HCT116 (cell line): ENCODE results near the gene CBLC. TPM values are rescaled to one million over a fixed set of nuclear protein-coding genes. Genes with fewer than 3 reads are reported as not detected.

Experiments used
- ATAC-seq: fragments of 200-7000 bp; cut with Tn5 transposase; 2 replicates; pipeline ENCODE4 v1.9.1; 2020; ENCODE audit warnings: mild to moderate bottlenecking, moderate library complexity
- BruUV-seq: library from RNA; stranded (reverse); fragments of 400-500 nt; replicated peaks from 2 replicates; lab custom pipeline; 2021; lab: Mats Ljungman, UMichigan
- CTCF ChIA-PET: fragments of 300-600 bp; sonication (Branson Sonifier 250); formaldehyde crosslinking; loops from one replicate; lab custom pipeline; 2021; ENCODE audit warnings: antibody characterized with exemption; lab: Charles Lee
- POLR2A ChIA-PET: fragments of 300-600, 350-600 bp; sonication (Branson Sonifier 250); formaldehyde crosslinking; loops from one replicate; lab custom pipeline; 2021; ENCODE audit warnings: antibody characterized with exemption; lab: Charles Lee
- RAD21 ChIA-PET, 2 experiments: fragments of 300-600 bp; sonication (Branson Sonifier 250); formaldehyde crosslinking; loops; one replicate each; lab custom pipeline; 2023; ENCODE audit warnings: low total read pairs in 2 of 2; ENCODE audit not compliant: uncharacterized antibody in 2 of 2, unreplicated experiment in 2 of 2, low non-redundant PET in 1 of 2; lab: Charles Lee
- DNase-seq: peaks from one replicate; pipeline ENCODE4 v3.0.0-alpha.2; 2010; ENCODE audit warnings: low read depth, low spot score
- H2AFZ ChIP-seq: fragments of 200-600 bp; shearing (Covaris generic), sonication (generic); 2 replicates; pipeline ENCODE4 v1.6.1; 2017; ENCODE audit warnings: low read depth, mixed run types, mixed read lengths, antibody characterized with exemption, low read length; ENCODE audit not compliant: poor library complexity, severe bottlenecking
- H3K27ac ChIP-seq: 2 replicates; pipeline ENCODE4 v1.5.1; 2012; ENCODE audit warnings: low read depth, low read length
- H3K27me3 ChIP-seq: fragments of 200-600 bp; sonication (generic); 2 replicates; pipeline ENCODE4 v1.6.1; 2016; ENCODE audit warnings: mixed run types, low read length, mixed read lengths; ENCODE audit not compliant: insufficient read depth
- H3K36me3 ChIP-seq, 2 experiments: fragments of 200-500 bp in 1 of 2; fragments of 200-600 bp in 1 of 2; sonication (Bioruptor generic) in 1 of 2; sonication (generic) in 1 of 2; 2 replicates each; pipeline versions ENCODE4 v1.5.1 to v1.6.1; 2014 to 2016; ENCODE audit warnings: low read length in 2 of 2, inconsistent platforms in 1 of 2, mixed read lengths in 1 of 2, mixed run types in 1 of 2; ENCODE audit not compliant: insufficient read depth in 2 of 2, control insufficient read depth in 1 of 2
- H3K4me1 ChIP-seq, 2 experiments: fragments of 200-600 bp in 1 of 2; sonication (generic) in 1 of 2; 2 replicates each; pipeline versions ENCODE4 v1.5.1 to v1.6.1; 2012 to 2017; ENCODE audit warnings: low read length in 2 of 2, inconsistent platforms in 1 of 2, mild to moderate bottlenecking in 1 of 2, mixed read lengths in 1 of 2, mixed run types in 1 of 2, moderate library complexity in 1 of 2; ENCODE audit not compliant: insufficient read depth in 2 of 2, control insufficient read depth in 1 of 2
- H3K4me2 ChIP-seq: fragments of 200-600 bp; sonication (generic); 2 replicates; pipeline ENCODE4 v1.6.1; 2017; ENCODE audit warnings: mixed run types, low read length, mixed read lengths
- H3K4me3 ChIP-seq, 2 experiments: fragments of 200-600 bp in 1 of 2; sonication (generic) in 1 of 2; replicated peaks in 1 of 2; 2 replicates each; pipeline ENCODE4 v1.5.1; 2011 to 2016; ENCODE audit warnings: low read length in 2 of 2, control low read depth in 1 of 2, low read depth in 1 of 2, mild to moderate bottlenecking in 1 of 2, mixed read lengths in 1 of 2, mixed run types in 1 of 2
- H3K79me2 ChIP-seq: fragments of 200-600 bp; sonication (generic); 2 replicates; pipeline ENCODE4 v1.6.1; 2017; ENCODE audit warnings: mild to moderate bottlenecking, mixed run types, low read length, moderate library complexity, mixed read lengths; ENCODE audit not compliant: insufficient read depth
- H3K9ac ChIP-seq: fragments of 200-600 bp; sonication (generic); 2 replicates; pipeline ENCODE4 v1.6.1; 2016; ENCODE audit warnings: low read length, mixed read lengths
- H3K9me2 ChIP-seq: fragments of 200-600 bp; sonication (generic), shearing (Covaris generic); 2 replicates; pipeline ENCODE4 v1.6.1; 2017; ENCODE audit warnings: mixed run types, mild to moderate bottlenecking, moderate library complexity; ENCODE audit not compliant: insufficient read depth
- H3K9me3 ChIP-seq, 2 experiments: fragments of 200-500 bp in 1 of 2; fragments of 200-600 bp in 1 of 2; sonication (Bioruptor generic) in 1 of 2; sonication (generic) in 1 of 2; 2 replicates each; pipeline ENCODE4 v1.6.1; 2014 to 2017; ENCODE audit warnings: low read length in 2 of 2, mixed read lengths in 2 of 2, inconsistent platforms in 1 of 2, low read depth in 1 of 2, mild to moderate bottlenecking in 1 of 2, mixed run types in 1 of 2, moderate library complexity in 1 of 2; ENCODE audit not compliant: control insufficient read depth in 1 of 2, insufficient read depth in 1 of 2
- H4K20me1 ChIP-seq: fragments of 200-600 bp; sonication (generic), shearing (Covaris generic); 2 replicates; pipeline ENCODE4 v1.6.1; 2017; ENCODE audit warnings: mixed run types, mild to moderate bottlenecking, moderate library complexity; ENCODE audit not compliant: insufficient read depth
- CBX3 ChIP-seq: IDR thresholded peaks from 2 replicates; pipeline ENCODE4 v1.6.1; 2012; ENCODE audit warnings: low read depth
- EGR1 ChIP-seq: IDR thresholded peaks from 2 replicates; pipeline ENCODE4 v1.6.1; 2012; ENCODE audit warnings: low read depth
- ELF1 ChIP-seq: IDR thresholded peaks from 2 replicates; pipeline ENCODE4 v1.6.1; 2012; ENCODE audit warnings: low read depth, borderline replicate concordance
- EZH2 ChIP-seq: fragments of 200-600 bp; sonication (generic); IDR thresholded peaks from 2 replicates; pipeline ENCODE4 v1.6.1; 2017; ENCODE audit warnings: antibody characterized with exemption, mixed run types
- FOSL1 ChIP-seq: IDR thresholded peaks from 2 replicates; pipeline ENCODE4 v1.6.1; 2012; ENCODE audit warnings: low read depth
- JUND ChIP-seq: IDR thresholded peaks from 2 replicates; pipeline ENCODE4 v1.6.1; 2012
- POLR2A ChIP-seq: IDR thresholded peaks from 2 replicates; pipeline ENCODE4 v1.7.0; 2011; ENCODE audit warnings: borderline replicate concordance; ENCODE audit not compliant: insufficient read depth, insufficient read length; ENCODE audit errors: extremely low read depth
- POLR2AphosphoS5 ChIP-seq: IDR thresholded peaks from 2 replicates; pipeline ENCODE4 v1.6.1; 2011; ENCODE audit warnings: mild to moderate bottlenecking, low read depth, low read length, moderate library complexity
- RAD21 ChIP-seq: IDR thresholded peaks from 2 replicates; pipeline ENCODE4 v1.6.1; 2012; ENCODE audit warnings: low read depth, mild to moderate bottlenecking
- REST ChIP-seq: IDR thresholded peaks from 2 replicates; pipeline ENCODE4 v1.6.1; 2012; ENCODE audit warnings: low read depth
- SRF ChIP-seq: IDR thresholded peaks from 2 replicates; pipeline ENCODE4 v1.6.1; 2012; ENCODE audit warnings: low read depth
- YY1 ChIP-seq: IDR thresholded peaks from 2 replicates; pipeline ENCODE4 v1.6.1; 2011; ENCODE audit warnings: low read length, low read depth, moderate library complexity, mild to moderate bottlenecking; ENCODE audit not compliant: insufficient replicate concordance; ENCODE audit errors: extremely low read depth
- intact Hi-C: fragments of 100-400 bp; cut with micrococcal nuclease; formaldehyde crosslinking; loops from 2 replicates; pipeline ENCODE4 v1.10.0; 2022
- total RNA-seq: library from RNA; stranded (reverse); gene quantifications from one replicate; pipeline ENCODE4 v1.2.1, GENCODE V29; 2021; ENCODE audit not compliant: unreplicated experiment
- TF ChIP-seq, protein P1 (sequence below): IDR thresholded peaks from 2 replicates; pipeline ENCODE4 v1.6.1; 2012

CBLC gene
- total RNA-seq, 1 experiment from 2014 or later = 54.3 TPM

DNA sequence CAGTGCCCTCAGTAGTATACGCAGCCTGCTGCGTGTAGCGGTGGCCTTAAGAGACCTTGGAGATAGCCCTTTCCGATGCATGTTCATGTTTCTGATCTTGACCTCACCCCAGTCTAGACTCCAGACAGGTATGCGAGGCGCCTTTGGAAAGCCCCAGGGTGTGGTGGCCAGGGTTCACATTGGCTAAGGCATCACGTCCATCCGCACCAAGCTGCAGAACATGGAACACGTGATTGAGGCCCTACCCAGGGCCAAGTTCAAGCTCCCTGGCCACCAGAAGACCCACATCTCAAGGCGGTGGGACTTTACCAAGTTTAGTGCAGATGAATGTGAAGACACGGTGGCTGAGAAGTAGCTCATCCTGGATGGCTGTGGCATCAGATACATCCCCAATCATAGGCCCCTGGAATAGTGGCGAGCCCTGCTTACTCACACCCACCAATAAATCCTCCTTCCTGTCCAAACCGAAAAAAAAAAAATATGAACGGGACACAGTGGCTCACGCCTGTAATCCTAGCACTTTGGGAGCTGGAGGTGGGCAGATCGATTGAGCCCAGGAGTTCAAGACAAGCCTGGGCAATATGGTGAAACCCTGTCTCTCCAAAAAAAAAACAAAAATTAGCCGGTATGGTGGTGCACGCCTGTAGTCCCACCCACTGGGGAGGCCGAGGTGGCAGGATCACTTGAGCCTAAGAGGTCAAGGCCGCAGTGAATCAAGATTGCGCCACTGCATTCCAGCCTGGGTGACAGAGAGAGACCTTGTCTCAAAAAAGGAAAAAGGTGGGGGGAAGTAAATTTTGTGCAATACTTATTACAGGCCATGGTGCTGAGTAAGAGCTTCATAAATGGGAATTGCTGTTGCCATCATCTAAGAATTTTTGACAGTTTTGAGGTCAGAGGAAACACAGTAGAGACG, 12.4 kb upstream of the CBLC start:
- Histone ChIP-seq H3K9me2 (no peaks in the 10 kb centered on the region), H4K20me1 (no peaks in the 10 kb centered on the region), H3K4me2 (no peak overlapping the region), H3K4me3 (no peak overlapping the region), H3K27me3 (no peaks in the 10 kb centered on the region), H2AFZ (no peak overlapping the region), H3K79me2 (no peaks in the 10 kb centered on the region), H3K9ac (no peak overlapping the region), H3K36me3 (no peaks in the 10 kb centered on the region), H3K9me3 (no peaks in the 10 kb centered on the region), H3K4me1 (peaks cover 2 to 24% of the 10 kb centered on the region in 2 experiments; a peak in 3 of 4 replicates), H3K27ac (no peak overlapping the region)
- intact Hi-C loops = no loop called here
- no peak for DNase-seq
- ChIA-PET POLR2A (interaction anchor here (1.1 to 1.9 kb wide), 2 partner anchors 12 to 22 kb away, joined by 3 to 5 read pairs; no protein-coding TSS in a partner anchor), CTCF (interaction anchor here (2.1 to 3.2 kb wide), 2 partner anchors 41 to 76 kb away, joined by 8 to 21 read pairs; no protein-coding TSS in a partner anchor), RAD21 (interaction anchor here (1.1 to 2.9 kb wide), 2 partner anchors 41 to 42 kb away, joined by 3 to 10 read pairs; no protein-coding TSS in a partner anchor)
- ATAC-seq = no peak
- TF ChIP-seq EGR1 = no peak
- no TSS peak for BruUV-seq

DNA sequence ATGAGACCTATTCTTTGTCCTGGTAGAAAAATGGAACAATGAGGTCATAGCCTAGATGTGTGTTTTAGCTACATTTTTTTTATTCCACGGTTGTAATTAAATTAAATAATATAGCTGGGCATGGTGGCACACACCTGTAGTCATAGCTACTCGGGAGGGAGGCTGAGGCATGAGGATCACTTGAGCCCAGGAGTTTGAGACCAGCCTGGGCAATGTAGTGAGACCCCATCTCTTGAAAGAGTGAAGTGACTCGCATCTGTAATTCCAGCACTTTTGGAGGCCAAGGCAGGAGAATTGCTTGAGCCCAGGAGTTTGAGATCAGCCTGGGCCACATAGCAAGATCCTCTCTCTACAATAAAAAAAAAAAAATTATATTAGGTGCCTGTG, 11.7 kb upstream of the CBLC start:
- POLR2A ChIA-PET = interaction anchor here (1.1 to 1.9 kb wide), 2 partner anchors 13 to 23 kb away, joined by 3 to 5 read pairs; no protein-coding TSS in a partner anchor
- H3K4me1 ChIP-seq = peaks cover 4 to 25% of the 10 kb centered on the region in 2 experiments; a peak in 3 of 4 replicates
- CTCF ChIA-PET = interaction anchor here (1.2 to 3.2 kb wide), 3 partner anchors 42 to 77 kb away, joined by 3 to 21 read pairs (median 8); no protein-coding TSS in a partner anchor

More for the DNA sequence above, 11.7 kb upstream of the CBLC start:
- intact Hi-C loops = no loop called here
- no peaks in the 10 kb centered on the region for H4K20me1 ChIP-seq
- H3K27me3 ChIP-seq = no peaks in the 10 kb centered on the region
- H3K4me2 ChIP-seq = no peak overlapping the region
- TF ChIP-seq POLR2A = no peak
- TF ChIP-seq REST = no peak
- no peak for TF ChIP-seq JUND
- no peak for TF ChIP-seq EZH2
- TF ChIP-seq RAD21 = no peak
- no peak for TF ChIP-seq SRF
- no peak for TF ChIP-seq ELF1
- TF ChIP-seq CBX3 = no peak
- no peak for TF ChIP-seq POLR2AphosphoS5
- no peak for TF ChIP-seq FOSL1
- TF ChIP-seq, protein P1, sequence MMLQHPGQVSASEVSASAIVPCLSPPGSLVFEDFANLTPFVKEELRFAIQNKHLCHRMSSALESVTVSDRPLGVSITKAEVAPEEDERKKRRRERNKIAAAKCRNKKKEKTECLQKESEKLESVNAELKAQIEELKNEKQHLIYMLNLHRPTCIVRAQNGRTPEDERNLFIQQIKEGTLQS = no peak
- no peak for TF ChIP-seq YY1
- BruUV-seq = no TSS peak
- no peaks in the 10 kb centered on the region for H3K9me2 ChIP-seq
- RAD21 ChIA-PET = interaction anchor here (1.1 to 2.9 kb wide), 2 partner anchors 42 kb away, joined by 3 to 10 read pairs; no protein-coding TSS in a partner anchor
- no peak overlapping the region for H3K27ac ChIP-seq
- H3K36me3 ChIP-seq = no peaks in the 10 kb centered on the region
- DNase-seq (no peak), ATAC-seq (no peak)
- H3K4me3 ChIP-seq = no peak overlapping the region
- no peak overlapping the region for H3K9ac ChIP-seq
- H2AFZ ChIP-seq = no peak overlapping the region
- no peaks in the 10 kb centered on the region for H3K9me3 ChIP-seq
- no peaks in the 10 kb centered on the region for H3K79me2 ChIP-seq
